Trophoblast cell (in vitro differentiated cells and primary cell): Measurements from ENCODE around the gene HPGDS. TPM values are rescaled to one million over a fixed set of nuclear protein-coding genes. Genes with fewer than 3 reads are reported as not detected.
A peak's percentile ranks its signal among the peaks of the same experiment; 100 is the strongest.
"Not testable (repeated sequence)": the region's sequence is repeated elsewhere in the genome, so short reads cannot be mapped to it uniquely, and the experiment has no call there.

Source experiments
- DNase-seq, 2 donors: peaks; one replicate each; pipeline ENCODE4 v3.0.0-alpha.2; 2016
- H2AFZ ChIP-seq: 2 replicates; pipeline ENCODE4 v1.6.1; 2013; ENCODE audit warnings: low read length, moderate library complexity, mild to moderate bottlenecking; ENCODE audit not compliant: insufficient read depth, poor library complexity
- H2AK5ac ChIP-seq: 2 replicates; pipeline ENCODE4 v1.6.1; 2013; ENCODE audit warnings: mild to moderate bottlenecking, low read length
- H2BK120ac ChIP-seq: 2 replicates; pipeline ENCODE4 v1.6.1; 2013; ENCODE audit warnings: low read length, mild to moderate bottlenecking, moderate library complexity; ENCODE audit not compliant: insufficient read depth, poor library complexity
- H2BK12ac ChIP-seq: 2 replicates; pipeline ENCODE4 v1.6.1; 2013; ENCODE audit warnings: mild to moderate bottlenecking, low read length, moderate library complexity
- H2BK5ac ChIP-seq: 2 replicates; pipeline ENCODE4 v1.6.1; 2013; ENCODE audit warnings: low read length, low read depth, moderate library complexity, mild to moderate bottlenecking; ENCODE audit not compliant: poor library complexity
- H3K14ac ChIP-seq: 2 replicates; pipeline ENCODE4 v1.6.1; 2013; ENCODE audit warnings: mild to moderate bottlenecking, low read length
- H3K18ac ChIP-seq: 2 replicates; pipeline ENCODE4 v1.6.1; 2013; ENCODE audit warnings: mild to moderate bottlenecking, low read length
- H3K23ac ChIP-seq: 2 replicates; pipeline ENCODE4 v1.6.1; 2013; ENCODE audit warnings: low read length
- H3K27ac ChIP-seq: 2 replicates; pipeline ENCODE4 v1.5.1; 2013; ENCODE audit warnings: low read depth, mild to moderate bottlenecking, inconsistent platforms, low read length, moderate library complexity
- H3K27me3 ChIP-seq: 2 replicates; pipeline ENCODE4 v1.6.1; 2013; ENCODE audit warnings: inconsistent platforms, mild to moderate bottlenecking, low read length, moderate library complexity; ENCODE audit not compliant: insufficient read depth
- H3K36me3 ChIP-seq, 2 experiments: 1 replicate in 1 of 2; 2 replicates in 1 of 2; pipeline ENCODE4 v1.6.1; 2013; ENCODE audit warnings: low read length in 2 of 2, mild to moderate bottlenecking in 2 of 2, moderate library complexity in 1 of 2; ENCODE audit not compliant: insufficient read depth in 2 of 2, control insufficient read depth in 1 of 2
- H3K4ac ChIP-seq: 2 replicates; pipeline ENCODE4 v1.6.1; 2013; ENCODE audit warnings: low read depth, mild to moderate bottlenecking, low read length, moderate library complexity
- H3K4me1 ChIP-seq, 2 experiments: 1 replicate in 1 of 2; 2 replicates in 1 of 2; pipeline ENCODE4 v1.6.1; 2013; ENCODE audit warnings: low read length in 2 of 2, mild to moderate bottlenecking in 2 of 2, moderate library complexity in 1 of 2; ENCODE audit not compliant: insufficient read depth in 2 of 2, control insufficient read depth in 1 of 2
- H3K4me2 ChIP-seq: 2 replicates; pipeline ENCODE4 v1.6.1; 2013; ENCODE audit warnings: inconsistent platforms, mild to moderate bottlenecking, low read length, moderate library complexity
- H3K4me3 ChIP-seq: 2 replicates; pipeline ENCODE4 v1.5.1; 2013; ENCODE audit warnings: mild to moderate bottlenecking, low read depth, low read length, inconsistent platforms
- H3K79me1 ChIP-seq: one replicate; pipeline ENCODE4 v1.6.1; 2013; ENCODE audit warnings: low read length
- H3K79me2 ChIP-seq: 2 replicates; pipeline ENCODE4 v1.6.1; 2013; ENCODE audit warnings: low read length, mild to moderate bottlenecking; ENCODE audit not compliant: control insufficient read depth, insufficient read depth, poor library complexity
- H3K9ac ChIP-seq: 2 replicates; pipeline ENCODE4 v1.6.1; 2013; ENCODE audit warnings: mild to moderate bottlenecking, low read length
- H3K9me3 ChIP-seq: 2 replicates; pipeline ENCODE4 v1.6.1; 2013; ENCODE audit warnings: low read depth, mild to moderate bottlenecking, control low read depth, inconsistent platforms, low read length; ENCODE audit not compliant: insufficient read depth
- H4K12ac ChIP-seq: 2 replicates; pipeline ENCODE4 v1.6.1; 2013; ENCODE audit warnings: low read depth, mild to moderate bottlenecking, low read length, moderate library complexity
- H4K8ac ChIP-seq: 2 replicates; pipeline ENCODE4 v1.6.1; 2013; ENCODE audit warnings: low read depth, mild to moderate bottlenecking, low read length, moderate library complexity
- H4K91ac ChIP-seq: one replicate; pipeline ENCODE4 v1.6.1; 2013; ENCODE audit warnings: low read depth, mild to moderate bottlenecking, low read length, moderate library complexity
- WGBS: extraction: QIAGEN DNeasy Blood & Tissue Kit; methylation state at CpG from one replicate; pipeline ENCODE4 v1.1.7; 2013; ENCODE audit warnings: missing lambda C conversion rate; ENCODE audit not compliant: insufficient read length, insufficient coverage; ENCODE audit errors: extremely low coverage; 5-methylcytosine and 5-hydroxymethylcytosine counted together
- polyA plus RNA-seq: library from polyadenylated mRNA; stranded (reverse); fragments of 200-250 nt; gene quantifications from 2 replicates; pipeline ENCODE4 v1.2.3, GENCODE V29; 2013

The HPGDS gene
- not detected in 2 replicates for polyA plus RNA-seq

DNA sequence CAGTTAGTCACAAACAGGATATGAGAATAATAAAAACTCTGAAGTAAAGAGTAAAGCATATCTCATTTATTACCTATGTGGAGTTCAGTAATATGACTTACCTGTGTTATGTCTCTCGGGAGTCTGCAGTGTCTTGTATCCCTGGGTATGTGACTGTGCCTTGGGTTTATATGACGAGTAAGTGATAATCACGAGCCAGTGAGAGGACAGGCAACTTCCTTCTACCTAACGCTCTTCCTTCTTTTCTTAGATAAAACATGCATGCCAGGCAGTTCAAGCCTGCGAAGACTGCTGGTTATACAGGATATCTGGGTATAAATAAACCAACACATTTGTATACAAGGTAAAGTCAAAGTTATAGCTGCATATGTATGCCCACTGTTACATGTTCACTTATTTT is at the start of gene HPGDS:
TSS of gene HPGDS (minus strand) at position 143 of the 400 bp plus-strand sequence. CDS start 8,207 bp downstream, outside the sequence.
- no peak within 1 kb of the TSS for H4K12ac ChIP-seq
- no peak within 1 kb of the TSS for H3K9ac ChIP-seq
- H3K27me3 ChIP-seq, result no peaks in the 10 kb centered on the region
- no peak within 1 kb of the TSS for H3K14ac ChIP-seq
- no peak within 1 kb of the TSS for H3K27ac ChIP-seq
- no peaks in the 10 kb centered on the region for H3K79me1 ChIP-seq
- H2AK5ac ChIP-seq, result no peak within 1 kb of the TSS
- no peak for DNase-seq
- no peak within 1 kb of the TSS for H3K23ac ChIP-seq
- H4K91ac ChIP-seq, result no peak within 1 kb of the TSS
- H3K9me3 ChIP-seq, result no peaks in the 10 kb centered on the region
- H3K36me3 ChIP-seq, result no peaks in the 10 kb centered on the region
- no peak within 1 kb of the TSS for H2BK12ac ChIP-seq
- no peaks in the 10 kb centered on the region for H3K79me2 ChIP-seq
- no peak within 1 kb of the TSS for H2BK5ac ChIP-seq
- no peak within 1 kb of the TSS for H3K4ac ChIP-seq
- no peak within 1 kb of the TSS for H3K18ac ChIP-seq
- no peak within 1 kb of the TSS for H4K8ac ChIP-seq
- H3K4me3 ChIP-seq, result no peak within 1 kb of the TSS
- H3K4me1 ChIP-seq, result no peaks in the 10 kb centered on the region
- no peak within 1 kb of the TSS for H2AFZ ChIP-seq
- H2BK120ac ChIP-seq, result no peak within 1 kb of the TSS
- H3K4me2 ChIP-seq, result no peak within 1 kb of the TSS
- no CpG with 5 or more reads among the region's 5 CpGs for WGBS

DNA sequence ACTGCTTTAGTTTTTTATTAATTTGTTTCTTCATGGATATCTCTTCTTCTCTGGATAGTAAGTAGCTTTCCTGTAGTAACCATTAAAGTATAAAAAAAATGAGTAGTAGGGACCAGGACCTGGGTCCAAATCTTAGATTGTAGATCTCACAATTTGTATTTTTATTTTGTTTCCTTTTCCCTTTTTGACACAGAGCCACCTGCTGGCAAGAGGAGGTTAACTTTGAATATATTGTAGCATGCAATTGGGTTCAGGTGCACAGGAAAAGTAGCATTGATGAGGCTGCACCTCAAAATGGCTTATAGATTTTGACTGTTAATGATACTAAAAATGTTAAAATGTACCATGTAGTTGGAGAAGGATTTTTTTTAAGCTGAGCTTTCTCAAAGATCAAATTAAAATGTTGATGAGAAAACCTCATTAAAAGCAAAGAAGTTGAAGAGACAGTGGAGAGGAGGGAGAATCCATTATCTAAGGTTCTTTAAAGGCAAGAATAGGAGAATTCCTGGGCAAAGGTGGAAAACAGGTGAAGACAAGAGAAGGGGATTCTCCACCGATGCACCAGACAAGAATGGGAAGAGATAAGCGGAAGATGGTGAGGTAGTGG is 48.3 kb upstream of the HPGDS start:
- no peak overlapping the region for H3K14ac ChIP-seq
- no peak overlapping the region for H2AFZ ChIP-seq
- DNase-seq, result peak in 1 of 2 donors; percentile 45
- no peaks in the 10 kb centered on the region for H3K36me3 ChIP-seq
- no peaks in the 10 kb centered on the region for H3K79me2 ChIP-seq
- no peak overlapping the region for H2BK120ac ChIP-seq
- no peak overlapping the region for H3K9ac ChIP-seq
- H2BK12ac ChIP-seq, result no peak overlapping the region
- WGBS, result 100% methylated on average over 1 of the region's 2 CpGs
- H3K9me3 ChIP-seq, result no peaks in the 10 kb centered on the region
- H3K23ac ChIP-seq, result no peak overlapping the region
- H2AK5ac ChIP-seq, result no peak overlapping the region
- no peak overlapping the region for H4K12ac ChIP-seq
- H3K4me2 ChIP-seq, result no peak overlapping the region
- H3K18ac ChIP-seq, result no peak overlapping the region
- H3K4me3 ChIP-seq, result no peak overlapping the region
- H3K79me1 ChIP-seq, result no peaks in the 10 kb centered on the region
- H3K27me3 ChIP-seq, result no peaks in the 10 kb centered on the region
- H2BK5ac ChIP-seq, result no peak overlapping the region
- H3K4ac ChIP-seq, result no peak overlapping the region
- H3K4me1 ChIP-seq, result no peaks in the 10 kb centered on the region
- H4K91ac ChIP-seq, result no peak overlapping the region
- no peak overlapping the region for H3K27ac ChIP-seq
- no peak overlapping the region for H4K8ac ChIP-seq

GRCh38 chr4:94389595-94390267 is 47.1 kb upstream of the HPGDS start:
- Histone ChIP-seq H2AK5ac (no peak overlapping the region), H3K4me1 (no peaks in the 10 kb centered on the region), H2BK5ac (no peak overlapping the region), H3K9ac (no peak overlapping the region), H3K4me3 (no peak overlapping the region), H3K36me3 (no peaks in the 10 kb centered on the region), H3K14ac (no peak overlapping the region), H4K91ac (no peak overlapping the region), H3K9me3 (no peaks in the 10 kb centered on the region), H2BK12ac (no peak overlapping the region), H3K18ac (no peak overlapping the region), H3K27me3 (no peaks in the 10 kb centered on the region), H3K4ac (no peak overlapping the region), H3K79me1 (no peaks in the 10 kb centered on the region), H2BK120ac (no peak overlapping the region), H3K79me2 (no peaks in the 10 kb centered on the region), H3K27ac (no peak overlapping the region), H3K23ac (no peak overlapping the region), H3K4me2 (no peak overlapping the region), H4K8ac (no peak overlapping the region), H4K12ac (no peak overlapping the region), H2AFZ (no peak overlapping the region)
- DNase-seq, result no peak
- no CpG with 5 or more reads among the region's 5 CpGs for WGBS

DNA sequence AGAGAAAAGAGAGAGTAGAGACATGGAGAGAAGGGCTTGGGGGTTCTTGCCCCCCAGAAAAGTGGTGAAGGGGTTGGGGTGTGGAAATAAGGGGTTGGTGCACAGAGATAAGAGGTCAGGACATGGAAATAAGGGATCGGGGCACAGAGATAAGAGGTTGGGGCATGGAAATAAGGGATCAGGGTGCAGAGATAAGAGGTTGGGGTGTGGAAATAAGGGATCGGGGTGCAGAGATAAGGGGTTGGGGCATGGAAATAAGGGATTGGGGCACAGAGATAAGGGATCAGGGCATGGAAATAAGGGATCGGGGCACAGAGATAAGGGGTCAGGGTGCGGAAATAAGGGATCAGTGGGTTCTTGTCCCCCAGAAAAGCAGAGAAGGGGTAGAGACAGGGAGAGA is 45.3 kb upstream of the HPGDS start:
- H3K4me3 ChIP-seq, H2BK5ac ChIP-seq, DNase-seq, H4K8ac ChIP-seq, H3K4ac ChIP-seq, H3K36me3 ChIP-seq, H4K91ac ChIP-seq, H3K4me1 ChIP-seq, H3K14ac ChIP-seq, H3K9me3 ChIP-seq, H3K4me2 ChIP-seq, H3K27ac ChIP-seq, H3K79me2 ChIP-seq, H2AFZ ChIP-seq, H2AK5ac ChIP-seq, H3K79me1 ChIP-seq, H3K9ac ChIP-seq, H2BK12ac ChIP-seq, H3K23ac ChIP-seq, H4K12ac ChIP-seq, H2BK120ac ChIP-seq, H3K18ac ChIP-seq, H3K27me3 ChIP-seq: not testable (repeated sequence)
- WGBS, result 100% methylated on average over 1 of the region's 4 CpGs
